Epidermal melanocyte (primary cell): ENCODE data around the gene PTPA.
A peak's percentile ranks its signal among the peaks of the same experiment; 100 is the strongest.

Experiments used
- DNase-seq: peaks from one replicate; pipeline ENCODE4 v3.0.0; 2011; ENCODE audit warnings: low spot score; ENCODE audit not compliant: insufficient read length

Gene PTPA

DNA sequence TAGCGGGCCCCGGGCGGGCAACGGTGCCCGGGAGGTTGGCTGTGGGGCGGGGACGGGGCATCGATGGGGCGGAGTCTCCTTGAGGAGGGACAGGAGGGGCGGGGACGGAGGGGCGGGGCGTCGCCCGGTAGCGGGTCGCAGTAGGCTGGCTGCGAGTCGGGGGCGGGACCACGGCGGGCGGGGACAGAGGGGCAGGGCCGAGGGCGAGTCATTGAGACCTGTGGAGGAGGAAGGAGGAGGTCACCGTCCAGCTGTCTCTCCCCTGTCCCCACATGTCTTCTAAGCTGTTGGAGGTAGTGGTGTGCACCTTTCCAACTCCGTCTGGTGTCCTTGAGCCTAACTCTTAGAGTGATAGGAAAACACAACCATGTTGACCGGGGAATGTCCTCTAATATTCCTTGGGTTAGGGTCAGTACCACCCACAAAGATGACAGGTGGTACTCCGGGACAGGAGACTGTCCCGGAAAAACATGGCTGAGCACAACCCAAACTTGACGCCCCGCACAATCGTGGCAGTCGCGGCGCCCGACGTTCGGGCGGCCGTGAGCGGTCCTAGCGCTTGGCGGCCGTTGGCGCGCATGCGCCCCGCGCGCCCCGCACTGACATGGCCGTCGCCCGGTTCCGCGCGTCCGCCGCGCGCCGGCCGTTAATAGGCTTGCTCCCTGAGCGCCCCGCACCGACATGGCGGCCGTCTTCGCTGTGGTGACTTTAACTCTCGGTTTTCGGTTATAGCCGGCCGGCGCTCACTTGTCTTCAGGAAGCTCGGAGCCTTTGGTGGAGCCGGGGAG lies at the start of gene PTPA, which contains the start of gene CRAT:
Gene PTPA, plus strand, starts transcription at position 676 of the 788 bp plus-strand sequence. CDS start 186 bp downstream, outside the sequence.
Gene CRAT, minus strand, starts transcription at position 54 of the 788 bp plus-strand sequence. CDS start 284 bp downstream, outside the sequence.
- peak; percentile 98 for DNase-seq

DNA sequence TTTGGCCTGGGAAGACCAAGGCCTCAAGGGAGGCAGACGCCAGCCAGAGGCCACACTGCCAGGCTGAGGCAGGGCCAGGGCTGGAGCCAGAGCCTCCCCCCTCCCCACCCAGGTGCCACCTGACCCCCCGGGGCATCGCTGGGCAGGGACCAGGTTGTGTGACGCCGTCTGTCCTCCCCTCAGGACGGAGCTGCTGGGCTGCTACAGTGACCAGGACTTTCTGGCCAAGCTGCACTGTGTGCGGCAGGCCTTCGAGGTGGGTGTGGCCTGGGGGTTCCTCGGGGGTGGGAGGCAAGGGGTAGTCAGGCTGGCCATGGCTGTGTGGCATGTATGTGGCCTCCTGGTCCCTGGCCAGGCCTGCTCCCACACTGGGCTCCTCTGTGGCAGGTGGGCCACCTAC lies 48.2 kb upstream of the PTPA start:
- no peak for DNase-seq

GRCh38 chr9:129064499-129064908 lies 46.7 kb upstream of the PTPA start:
- DNase-seq, result no peak

GRCh38 chr9:129068110-129068509 lies 43.1 kb upstream of the PTPA start:
- no peak for DNase-seq

- no peak for DNase-seq
Measured at GRCh38 chr9:129068990-129069861, 42.0 kb upstream of the PTPA start.

DNA sequence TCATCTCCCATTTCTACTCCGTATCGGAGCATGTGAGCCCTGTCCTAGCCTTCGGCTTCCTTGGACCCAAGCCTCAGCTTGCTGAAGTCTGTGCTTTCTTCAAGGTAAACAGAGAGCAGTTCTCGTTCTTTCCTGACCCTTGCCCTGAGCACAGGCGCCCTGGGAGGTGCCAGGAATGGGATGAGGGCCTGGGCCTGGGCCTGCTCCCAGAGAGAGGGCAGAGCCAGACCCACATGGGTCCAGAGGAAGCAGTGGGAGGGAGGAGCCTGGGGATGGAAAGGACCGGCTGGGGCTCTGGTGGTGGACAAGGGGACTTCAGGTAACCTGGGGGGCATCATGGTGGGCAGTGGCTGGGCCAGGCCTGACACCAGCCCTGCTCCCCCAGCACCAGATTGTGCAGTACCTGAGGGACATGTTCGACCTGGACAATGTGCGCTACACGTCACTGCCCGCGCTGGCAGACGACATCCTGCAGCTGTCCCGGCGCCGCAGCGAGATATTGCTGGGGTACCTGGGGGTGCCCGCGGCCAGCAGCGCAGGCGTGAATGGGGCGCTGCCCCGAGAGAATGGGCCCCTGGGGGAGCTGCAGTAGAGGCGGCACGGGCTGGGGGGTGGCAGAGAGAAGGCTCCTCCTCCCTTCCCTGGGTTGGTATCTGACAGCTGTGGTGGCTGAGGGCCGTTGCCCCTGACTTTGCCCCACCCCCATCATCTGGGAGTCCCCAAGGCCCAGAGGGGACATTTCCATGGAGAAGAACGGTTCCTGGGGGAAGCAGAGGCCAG lies 41.2 kb upstream of the PTPA start:
- DNase-seq, result no peak

- no peak for DNase-seq
Measured at GRCh38 chr9:129070696-129071525, 40.3 kb upstream of the PTPA start.

- no peak for DNase-seq
Measured at GRCh38 chr9:129071526-129072126, 39.6 kb upstream of the PTPA start.

- no peak for DNase-seq
Measured at GRCh38 chr9:129072171-129072570, 39.0 kb upstream of the PTPA start.

DNA sequence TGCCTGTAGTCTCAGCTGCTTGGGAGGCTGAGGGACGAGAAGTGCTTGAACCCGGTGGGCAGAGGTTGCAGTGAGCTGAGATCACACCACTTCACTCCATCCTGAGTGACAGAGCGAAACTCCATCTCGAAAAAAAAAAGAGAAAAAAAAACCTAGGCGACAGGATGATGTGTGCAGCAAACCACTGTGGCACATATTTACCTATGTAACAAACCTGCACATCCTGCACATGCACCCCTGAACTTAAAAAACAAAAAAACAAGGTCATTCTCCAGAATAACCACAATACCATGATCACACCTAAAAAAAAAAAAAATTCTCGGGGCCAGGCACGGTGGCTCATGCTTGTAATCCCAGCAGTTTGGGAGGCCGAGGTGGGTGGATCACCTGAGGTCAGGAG lies 37.8 kb upstream of the PTPA start:
- DNase-seq, result no peak

DNA sequence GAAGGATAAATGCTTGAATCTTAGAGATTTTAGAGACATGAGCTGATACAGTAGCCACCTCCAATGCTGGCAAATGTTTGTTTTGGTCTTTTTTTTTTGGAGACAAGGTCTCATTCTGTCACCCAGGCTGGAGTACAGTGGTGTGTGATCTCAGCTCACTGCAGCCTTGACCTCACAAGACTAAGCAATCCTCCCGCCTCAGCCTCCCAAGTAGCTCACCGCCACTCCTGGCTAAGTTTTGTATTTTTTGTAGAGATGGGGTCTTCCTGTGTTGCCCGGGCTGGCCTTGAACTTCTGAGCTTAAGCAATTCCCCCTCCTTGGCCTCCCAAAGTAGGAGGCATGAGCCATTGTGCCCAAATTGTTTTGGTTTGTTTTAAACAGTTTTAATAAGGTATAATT lies 37.1 kb upstream of the PTPA start:
- no peak for DNase-seq

GRCh38 chr9:129075996-129076639 lies 35.1 kb upstream of the PTPA start:
- DNase-seq, result no peak

DNA sequence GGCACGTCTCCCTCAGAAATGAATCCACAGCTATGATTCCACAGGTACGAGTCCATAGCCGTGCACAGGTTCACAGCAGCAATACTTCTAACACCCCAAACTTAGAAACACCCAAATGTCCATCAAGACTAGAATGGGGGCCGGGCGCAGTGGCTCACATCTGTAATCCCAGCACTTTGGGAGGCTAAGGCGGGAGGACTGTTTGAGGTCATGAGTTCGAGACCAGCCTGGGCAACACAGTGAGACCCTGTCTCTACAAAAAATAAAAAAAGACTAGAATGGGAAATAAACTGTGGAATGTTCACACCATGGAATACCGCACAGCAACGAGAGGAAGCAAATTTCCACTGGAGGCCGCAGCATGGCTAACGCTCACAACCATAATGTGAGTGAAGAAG lies 34.6 kb upstream of the PTPA start:
- DNase-seq, result no peak

DNA sequence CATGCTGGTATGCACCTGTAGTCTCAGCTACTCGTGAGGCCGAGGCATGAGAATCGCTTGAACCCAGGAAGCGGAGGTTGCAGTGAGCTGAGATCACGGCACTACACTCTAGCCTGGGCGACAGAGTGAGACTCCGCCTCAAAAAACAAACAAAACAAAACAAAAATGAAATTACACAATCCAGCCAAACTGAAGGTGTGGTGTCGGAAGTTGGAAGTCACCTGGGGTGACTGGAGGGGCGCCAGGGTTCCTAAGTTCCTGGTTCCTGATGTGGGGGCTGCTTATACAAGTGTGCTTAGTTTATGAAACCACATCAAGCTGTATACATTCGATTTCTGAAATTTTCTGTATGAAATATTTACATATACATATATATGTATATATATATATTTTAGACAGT lies 34.0 kb upstream of the PTPA start:
- DNase-seq, result no peak

DNA sequence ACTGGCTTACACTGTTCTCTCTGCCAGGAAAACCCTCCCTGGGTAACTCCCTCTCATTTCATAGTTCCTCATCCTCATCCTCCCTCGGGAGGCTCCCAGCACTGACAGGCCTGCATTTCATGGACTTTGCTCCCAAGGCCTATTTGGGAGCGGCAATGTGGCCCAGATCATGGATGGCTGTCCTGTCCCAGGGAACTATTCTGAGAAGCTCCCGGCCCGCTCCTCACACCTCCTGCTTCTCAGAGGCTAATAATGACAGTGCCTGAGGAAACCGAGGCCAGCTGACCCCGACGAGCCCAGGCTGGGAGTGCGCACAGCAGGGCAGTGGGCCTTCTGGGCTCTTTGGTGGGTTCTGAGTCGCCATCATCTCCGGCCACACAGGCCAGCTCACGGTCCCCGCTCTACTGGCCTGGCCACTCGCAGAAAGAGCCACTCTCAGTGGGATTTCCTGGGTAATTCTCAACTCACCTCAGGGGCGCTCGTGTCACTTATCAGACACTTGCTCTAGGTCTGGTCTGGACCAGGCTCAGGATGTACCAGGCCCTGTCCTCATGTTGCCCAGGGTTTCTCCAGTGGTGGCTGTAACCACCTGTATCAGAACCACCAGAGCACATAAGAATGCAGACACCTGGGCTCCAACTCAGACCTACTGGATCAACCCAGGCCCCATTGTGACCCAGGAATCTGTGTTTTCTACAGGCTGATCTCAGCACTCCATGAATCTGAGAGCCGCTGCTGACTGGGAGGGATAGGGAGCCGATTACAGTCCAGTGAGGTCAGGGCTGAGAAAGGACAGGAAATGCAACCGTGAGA lies 32.3 kb upstream of the PTPA start:
- no peak for DNase-seq

DNA sequence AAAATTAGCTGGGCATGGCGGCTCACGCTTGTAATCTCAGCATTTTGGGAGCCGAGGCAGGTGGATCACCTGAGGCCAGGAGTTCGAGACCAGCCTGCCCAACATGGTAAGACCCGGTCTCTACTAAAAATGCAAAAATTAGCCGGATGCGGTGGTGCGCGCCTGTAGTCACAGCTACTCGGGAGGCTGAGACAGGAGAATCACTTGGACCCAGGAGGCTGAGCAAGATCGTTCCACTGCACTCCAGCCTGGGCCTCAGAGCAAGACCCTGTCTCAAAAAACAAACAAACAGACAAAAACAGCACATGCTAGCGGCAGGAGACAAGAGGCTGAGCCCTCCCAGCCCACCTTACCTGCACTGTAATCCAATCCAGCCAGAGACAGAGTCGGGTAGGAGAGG lies 31.4 kb upstream of the PTPA start:
- DNase-seq, result no peak

- DNase-seq, result no peak
Measured at GRCh38 chr9:129080298-129080600, 31.0 kb upstream of the PTPA start.

DNA sequence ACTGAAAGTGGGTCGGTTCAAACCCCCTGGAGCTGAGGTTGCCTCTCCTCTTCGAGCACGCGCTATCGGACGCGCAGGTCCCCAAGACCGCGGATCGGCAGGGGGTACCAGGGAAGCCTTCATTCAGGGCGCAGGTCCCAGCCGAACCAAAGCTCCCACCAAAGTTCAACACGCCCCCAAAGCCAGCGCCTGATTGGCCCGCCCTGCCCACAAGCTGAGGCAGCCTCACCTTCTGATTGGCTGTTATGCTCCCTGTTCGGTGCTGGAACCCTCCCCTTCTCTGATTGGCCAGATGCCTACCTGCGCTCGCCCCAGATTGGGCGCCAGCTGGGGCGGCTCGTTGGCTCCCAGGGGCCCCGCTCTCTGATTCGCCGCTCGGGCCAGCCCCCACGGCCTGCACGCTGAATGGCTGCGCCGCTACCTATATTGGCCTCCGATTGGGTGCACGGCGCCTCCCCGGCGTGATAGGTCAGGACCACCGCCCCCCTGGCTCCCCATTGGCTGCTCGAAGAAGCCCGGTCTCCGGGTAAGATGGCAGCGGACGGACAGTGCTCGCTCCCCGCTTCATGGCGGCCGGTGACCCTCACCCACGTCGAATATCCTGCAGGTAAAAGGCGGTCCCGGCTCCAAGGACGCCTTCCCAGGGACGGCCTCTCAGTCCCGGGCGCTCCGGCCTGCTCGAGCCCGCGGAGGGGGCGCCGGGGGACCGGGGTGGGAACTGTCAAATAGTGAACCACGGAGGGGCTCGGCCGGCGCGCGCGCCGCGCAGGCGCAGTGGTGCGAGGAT lies 30.4 kb upstream of the PTPA start, which contains the start of gene DOLPP1:
Gene DOLPP1, plus strand, starts transcription at position 511 of the 787 bp plus-strand sequence. Its CDS starts 21 bp downstream, at position 532.
- peak; percentile 99 for DNase-seq
